ENCODE measurements around the gene ZFAND3.
A peak's percentile ranks its signal among the peaks of the same experiment; 100 is the strongest.

ZFAND3 gene

GRCh38 chr6:37894585-37894984 is 75.1 kb downstream of the ZFAND3 start:
- DNase-seq (ENCODE audit: low spot score), result no peak

- no peak for DNase-seq (ENCODE audit: low spot score)
Measured at GRCh38 chr6:37897321-37897720, 77.8 kb downstream of the ZFAND3 start.

- no peak for DNase-seq (ENCODE audit: low spot score)
Measured at GRCh38 chr6:37897818-37898515, 78.4 kb downstream of the ZFAND3 start.

GRCh38 chr6:37903351-37904340 is 84.1 kb downstream of the ZFAND3 start:
- no peak for DNase-seq (ENCODE audit: low spot score)

- DNase-seq (ENCODE audit: low spot score), result no peak
Measured at GRCh38 chr6:37904590-37904989, 85.1 kb downstream of the ZFAND3 start.

GRCh38 chr6:37906121-37906520 is 86.6 kb downstream of the ZFAND3 start:
- no peak for DNase-seq (ENCODE audit: low spot score)

- DNase-seq (ENCODE audit: low spot score), result no peak
Measured at GRCh38 chr6:37910998-37911397, 91.5 kb downstream of the ZFAND3 start.

GRCh38 chr6:37913210-37913609 is 93.7 kb downstream of the ZFAND3 start:
- DNase-seq (ENCODE audit: low spot score), result no peak

GRCh38 chr6:37915463-37915862 is 95.9 kb downstream of the ZFAND3 start:
- no peak for DNase-seq (ENCODE audit: low spot score)

- DNase-seq (ENCODE audit: low spot score), result no peak
Measured at GRCh38 chr6:37916149-37916548, 96.6 kb downstream of the ZFAND3 start.

- no peak for DNase-seq (ENCODE audit: low spot score)
Measured at GRCh38 chr6:37916675-37917074, 97.1 kb downstream of the ZFAND3 start.

- no peak for DNase-seq (ENCODE audit: low spot score)
Measured at GRCh38 chr6:37917566-37917965, 98.0 kb downstream of the ZFAND3 start.

- peak; percentile 18 for DNase-seq (ENCODE audit: low spot score)
Measured at GRCh38 chr6:37919417-37920157, 100.1 kb downstream of the ZFAND3 start.

GRCh38 chr6:37920667-37921066 is 101.1 kb downstream of the ZFAND3 start:
- no peak for DNase-seq (ENCODE audit: low spot score)

GRCh38 chr6:37922563-37922962 is 103.0 kb downstream of the ZFAND3 start:
- no peak for DNase-seq (ENCODE audit: low spot score)

- DNase-seq (ENCODE audit: low spot score), result no peak
Measured at GRCh38 chr6:37923514-37923913, 104.0 kb downstream of the ZFAND3 start.

GRCh38 chr6:37926661-37927060 is 107.1 kb downstream of the ZFAND3 start:
- no peak for DNase-seq (ENCODE audit: low spot score)

GRCh38 chr6:37928217-37928616 is 108.7 kb downstream of the ZFAND3 start:
- no peak for DNase-seq (ENCODE audit: low spot score)

GRCh38 chr6:37930288-37930971 is 110.9 kb downstream of the ZFAND3 start:
- no peak for DNase-seq (ENCODE audit: low spot score)

GRCh38 chr6:37931066-37931465 is 111.5 kb downstream of the ZFAND3 start:
- DNase-seq (ENCODE audit: low spot score), result no peak

GRCh38 chr6:37934276-37934675 is 114.7 kb downstream of the ZFAND3 start:
- no peak for DNase-seq (ENCODE audit: low spot score)

- DNase-seq (ENCODE audit: low spot score), result no peak
Measured at GRCh38 chr6:37936150-37936549, 116.6 kb downstream of the ZFAND3 start.
